Measurements from ENCODE around the gene RHBG. TPM values are rescaled to one million over a fixed set of nuclear protein-coding genes. Genes with fewer than 3 reads are reported as not detected.
"Not testable (repeated sequence)": the region's sequence is repeated elsewhere in the genome, so short reads cannot be mapped to it uniquely, and the experiment has no call there.

RHBG gene
- under 1 TPM in 1 of 12 donors, not detected in 11; 0.27 TPM for polyA plus RNA-seq (ENCODE audit: insufficient read length in 12 of 12)
- long read RNA-seq, donor 1, partial matches to known transcripts, result 0 of 1 reads
- long read RNA-seq, donor 1, other reads (novel, unspliced or antisense), result 0 of 1 reads
- long read RNA-seq, donor 2, result 0 reads
- long read RNA-seq, donor 3, result 0 reads
- long read RNA-seq, donor 4, result 0 reads
- long read RNA-seq, donor 5, result 0 reads
- long read RNA-seq, donor 6, result 0 reads
- long read RNA-seq, donor 7, result 0 reads
- long read RNA-seq, donor 8, result 0 reads
- long read RNA-seq, donor 9, result 0 reads
- long read RNA-seq, donor 10, result 0 reads
- long read RNA-seq, donor 11, result 0 reads

- no peak for DNase-seq
Measured at GRCh38 chr1:156368889-156369684, at the start of gene RHBG. Gene RHBG, plus strand, starts transcription at chr1:156369211. Its CDS starts 39 bp downstream, at chr1:156369250.

- DNase-seq, result peak; percentile 8
Measured at GRCh38 chr1:156319664-156320063, 49.3 kb upstream of the RHBG start.

- no peak for DNase-seq
Measured at GRCh38 chr1:156320560-156320959, 48.5 kb upstream of the RHBG start.

GRCh38 chr1:156323179-156323578, 45.8 kb upstream of the RHBG start:
- not testable (repeated sequence) for DNase-seq

- no peak for DNase-seq
Measured at GRCh38 chr1:156336242-156336641, 32.8 kb upstream of the RHBG start.

GRCh38 chr1:156337052-156337887, 31.7 kb upstream of the RHBG start:
- no peak for DNase-seq

GRCh38 chr1:156337888-156338179, 31.2 kb upstream of the RHBG start:
- DNase-seq, result no peak

- peak; percentile 100 for DNase-seq
Measured at GRCh38 chr1:156338180-156338976, 30.6 kb upstream of the RHBG start, which contains the start of the genes CCT3 and TSACC. Gene CCT3, minus strand, starts transcription at chr1:156338292. Its CDS starts 108 bp downstream, at chr1:156338184. Gene TSACC, plus strand, starts transcription at chr1:156338526. Its CDS starts 1,232 bp downstream, at chr1:156339758.

- no peak for DNase-seq
Measured at GRCh38 chr1:156342166-156342955, 26.6 kb upstream of the RHBG start.

- no peak for DNase-seq
Measured at GRCh38 chr1:156344409-156344808, 24.6 kb upstream of the RHBG start.

- DNase-seq, result not testable (repeated sequence)
Measured at GRCh38 chr1:156346035-156346434, 23.0 kb upstream of the RHBG start.

GRCh38 chr1:156346636-156347035, 22.4 kb upstream of the RHBG start:
- no peak for DNase-seq

GRCh38 chr1:156347331-156347730, 21.7 kb upstream of the RHBG start:
- DNase-seq, result no peak

- DNase-seq, result not testable (repeated sequence)
Measured at GRCh38 chr1:156352481-156352880, 16.5 kb upstream of the RHBG start.

GRCh38 chr1:156356262-156356874, 12.6 kb upstream of the RHBG start:
- no peak for DNase-seq

GRCh38 chr1:156356875-156357534, 12.0 kb upstream of the RHBG start:
- no peak for DNase-seq

GRCh38 chr1:156357977-156358376, 11.0 kb upstream of the RHBG start:
- DNase-seq, result no peak

GRCh38 chr1:156358641-156359040, 10.4 kb upstream of the RHBG start:
- DNase-seq, result no peak

GRCh38 chr1:156359249-156359648, 9.8 kb upstream of the RHBG start:
- DNase-seq, result no peak
